ENCODE measurements around the gene ZC3H15.

Gene ZC3H15

DNA sequence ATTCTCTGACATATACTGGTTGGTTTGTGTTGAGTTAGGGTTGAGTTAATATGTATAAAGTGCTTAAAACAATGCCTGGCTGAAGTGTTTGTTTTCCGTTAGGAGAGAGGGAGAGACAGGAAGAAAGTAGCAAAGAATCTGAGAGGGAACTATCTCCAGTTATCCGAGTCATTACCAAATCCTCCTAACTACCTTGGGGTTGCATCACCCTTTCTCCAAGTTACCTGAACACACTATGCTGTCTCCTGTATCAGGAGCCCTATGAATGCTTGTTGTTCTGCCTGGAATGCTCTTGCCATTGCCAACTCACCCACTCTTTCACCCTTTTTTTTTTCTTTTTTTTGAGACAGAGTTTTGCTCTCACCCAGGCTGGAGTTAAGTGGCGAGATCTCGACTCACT lies 55.9 kb downstream of the ZC3H15 start:
- 0 out of 2 replicates have a peak, but pooled peaks have one; percentile 16 for TF ChIP-seq CEBPB (IDR thresholded peaks at IDR 0.05)
- TF ChIP-seq, protein P1, sequence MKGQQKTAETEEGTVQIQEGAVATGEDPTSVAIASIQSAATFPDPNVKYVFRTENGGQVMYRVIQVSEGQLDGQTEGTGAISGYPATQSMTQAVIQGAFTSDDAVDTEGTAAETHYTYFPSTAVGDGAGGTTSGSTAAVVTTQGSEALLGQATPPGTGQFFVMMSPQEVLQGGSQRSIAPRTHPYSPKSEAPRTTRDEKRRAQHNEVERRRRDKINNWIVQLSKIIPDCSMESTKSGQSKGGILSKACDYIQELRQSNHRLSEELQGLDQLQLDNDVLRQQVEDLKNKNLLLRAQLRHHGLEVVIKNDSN (IDR thresholded peaks at IDR 0.05): no peak

DNA sequence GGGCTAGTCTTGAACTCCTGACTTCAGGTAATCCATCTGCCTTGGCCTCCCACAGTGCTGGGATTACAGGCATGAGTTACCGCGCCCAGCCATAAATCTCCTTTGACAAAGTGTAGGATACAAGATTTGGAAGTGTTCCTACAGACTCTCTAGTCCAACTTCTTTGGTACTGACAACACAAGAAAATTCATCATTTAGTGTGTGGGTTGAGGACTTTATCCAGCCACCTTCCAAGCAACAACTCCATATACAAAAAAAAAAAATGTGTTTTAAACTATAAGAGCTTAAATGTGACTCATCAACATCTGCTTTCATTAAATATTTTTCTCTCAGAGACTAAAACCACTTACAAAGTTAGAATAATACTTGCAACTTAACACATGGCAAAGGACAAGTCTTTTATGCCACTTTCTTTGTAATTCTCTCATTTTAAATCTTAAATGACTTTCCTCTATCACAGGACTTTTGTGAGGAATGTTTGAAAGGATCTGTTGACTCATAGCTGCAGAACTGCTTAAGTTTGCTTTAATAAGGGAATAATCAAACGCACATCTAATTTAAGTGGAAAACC lies 57.6 kb downstream of the ZC3H15 start:
- TF ChIP-seq NFIC (IDR thresholded peaks at IDR 0.05) (peak; percentile 32; the same call in 1 of the 2 replicates), YY1 (IDR thresholded peaks at IDR 0.05; ENCODE audit: low read depth) (no peak), EP300 (IDR thresholded peaks at IDR 0.05; ENCODE audit: borderline replicate concordance) (peak; percentile 43; the same call in 1 of the 2 replicates)

GRCh38 chr2:186544255-186544675 lies 58.2 kb downstream of the ZC3H15 start:
- no peak for TF ChIP-seq EGR1 (IDR thresholded peaks at IDR 0.05)
- peak; percentile 86 for TF ChIP-seq TEAD4 (IDR thresholded peaks at IDR 0.05)
- no peak for TF ChIP-seq YY1 (IDR thresholded peaks at IDR 0.05; ENCODE audit: low read depth)
- 0 out of 2 replicates have a peak, but pooled peaks have one; percentile 8 for TF ChIP-seq MAX (IDR thresholded peaks at IDR 0.05)
- peak; percentile 41; the same call in 1 of the 2 replicates for TF ChIP-seq EP300 (IDR thresholded peaks at IDR 0.05; ENCODE audit: borderline replicate concordance)

- no peak for TF ChIP-seq TAF1 (IDR thresholded peaks at IDR 0.05; ENCODE audit: low read depth)
- no peak for TF ChIP-seq EP300 (IDR thresholded peaks at IDR 0.05; ENCODE audit: borderline replicate concordance)
- TF ChIP-seq, protein P1 (IDR thresholded peaks at IDR 0.05): no peak
- TF ChIP-seq RAD21 (IDR thresholded peaks at IDR 0.05; ENCODE audit: low read depth): no peak
- TF ChIP-seq YY1 (IDR thresholded peaks at IDR 0.05; ENCODE audit: low read depth): no peak
- no peak for TF ChIP-seq FOXM1 (IDR thresholded peaks at IDR 0.05; ENCODE audit: borderline replicate concordance, low read depth)
- TF ChIP-seq EGR1 (IDR thresholded peaks at IDR 0.05): no peak
- no peak for TF ChIP-seq TCF12 (IDR thresholded peaks at IDR 0.05; ENCODE audit: low read depth)
- no peak for TF ChIP-seq REST (IDR thresholded peaks at IDR 0.05; ENCODE audit: low read depth)
- no peak for TF ChIP-seq MAX (IDR thresholded peaks at IDR 0.05)
- no peak for TF ChIP-seq TEAD4 (IDR thresholded peaks at IDR 0.05)
- TF ChIP-seq NFIC (IDR thresholded peaks at IDR 0.05): no peak
- TF ChIP-seq CEBPB (IDR thresholded peaks at IDR 0.05): no peak
- no peak for TF ChIP-seq CREB1 (IDR thresholded peaks at IDR 0.05; ENCODE audit: low read depth)
- TF ChIP-seq ZBTB7A (IDR thresholded peaks at IDR 0.05; ENCODE audit: low read depth): no peak
Observed at GRCh38 chr2:186546846-186547245, 60.8 kb downstream of the ZC3H15 start.

DNA sequence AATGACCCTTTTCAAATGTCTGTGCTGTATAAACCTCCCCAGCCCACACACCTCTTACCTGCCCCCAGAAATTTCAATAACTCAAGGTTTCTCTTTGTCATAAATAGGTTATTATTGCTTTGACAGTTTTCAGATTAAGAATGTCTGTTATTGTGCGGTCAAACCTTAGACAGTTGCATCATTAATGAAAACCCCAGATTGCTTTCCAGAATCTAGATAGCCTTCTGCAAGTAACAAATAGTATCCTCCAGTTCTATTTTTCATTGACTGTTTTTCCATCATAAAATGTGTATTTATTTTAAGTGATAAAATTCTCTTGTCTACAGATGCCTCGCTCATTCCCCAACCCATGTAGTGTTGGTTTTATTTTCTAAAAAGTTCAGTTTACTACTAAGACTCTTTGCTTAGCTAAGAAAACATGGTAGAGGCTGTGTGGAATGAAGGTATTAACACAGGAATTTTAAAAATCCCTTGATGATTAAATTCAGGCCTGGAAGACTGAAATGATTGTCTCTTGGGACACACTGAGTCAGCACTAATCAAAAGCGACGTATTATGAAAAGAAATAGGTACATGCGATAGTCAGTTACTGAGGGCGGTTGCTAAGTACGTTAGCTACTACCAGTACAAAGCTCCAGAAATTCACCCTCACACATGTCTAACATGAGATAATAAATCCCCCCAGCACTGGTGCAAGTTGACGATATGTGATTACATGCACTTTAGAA lies 65.4 kb downstream of the ZC3H15 start:
- no peak for TF ChIP-seq REST (IDR thresholded peaks at IDR 0.05; ENCODE audit: low read depth)

DNA sequence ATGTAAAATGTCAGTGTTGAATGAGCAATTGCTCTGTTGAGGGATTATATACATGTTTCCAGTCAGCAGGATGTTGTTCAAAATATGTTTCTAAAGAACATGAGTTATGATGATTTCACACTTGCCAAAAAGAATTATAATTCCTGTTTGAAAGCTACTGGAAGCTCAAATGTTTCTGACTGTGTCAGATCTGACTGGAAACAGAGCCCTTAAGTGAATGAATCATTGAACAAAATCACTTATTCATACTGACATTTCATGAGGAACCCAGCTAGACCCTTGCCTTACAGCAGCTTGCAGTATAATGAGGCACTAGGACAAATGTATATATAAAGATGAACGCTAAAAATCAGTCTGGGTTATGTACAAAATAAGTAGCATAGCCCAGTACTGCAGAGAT lies 68.4 kb downstream of the ZC3H15 start:
- TF ChIP-seq REST (IDR thresholded peaks at IDR 0.05; ENCODE audit: low read depth) (no peak), CREB1 (IDR thresholded peaks at IDR 0.05; ENCODE audit: low read depth) (no peak), TAF1 (IDR thresholded peaks at IDR 0.05; ENCODE audit: low read depth) (no peak), RAD21 (IDR thresholded peaks at IDR 0.05; ENCODE audit: low read depth) (no peak), ZBTB7A (IDR thresholded peaks at IDR 0.05; ENCODE audit: low read depth) (no peak), NFIC (IDR thresholded peaks at IDR 0.05) (no peak), TEAD4 (IDR thresholded peaks at IDR 0.05) (no peak), EP300 (IDR thresholded peaks at IDR 0.05; ENCODE audit: borderline replicate concordance) (no peak), MAX (IDR thresholded peaks at IDR 0.05) (no peak), YY1 (IDR thresholded peaks at IDR 0.05; ENCODE audit: low read depth) (no peak), CEBPB (IDR thresholded peaks at IDR 0.05) (no peak), TCF12 (IDR thresholded peaks at IDR 0.05; ENCODE audit: low read depth) (no peak), FOXM1 (IDR thresholded peaks at IDR 0.05; ENCODE audit: borderline replicate concordance, low read depth) (no peak), EGR1 (IDR thresholded peaks at IDR 0.05) (no peak)
- TF ChIP-seq, protein P1 (IDR thresholded peaks at IDR 0.05): no peak

Measured in Ishikawa (cell line).